GM18526 (cell line): Measurements from ENCODE around the gene SMLR1.

ENCODE experiments used
- POLR2A ChIP-seq: IDR thresholded peaks from 3 replicates; pipeline ENCODE4 v1.6.1; 2011; ENCODE audit not compliant: insufficient read length; ENCODE audit errors: extremely low read depth

SMLR1 gene

GRCh38 chr6:130827247-130828149 lies at the start of gene SMLR1:
Gene SMLR1 (plus strand): TSS chr6:130827406. CDS start chr6:130827414, 8 bp downstream.
- TF ChIP-seq POLR2A: no peak

- TF ChIP-seq POLR2A: no peak
Measured at GRCh38 chr6:130778946-130779657, 48.1 kb upstream of the SMLR1 start.

DNA sequence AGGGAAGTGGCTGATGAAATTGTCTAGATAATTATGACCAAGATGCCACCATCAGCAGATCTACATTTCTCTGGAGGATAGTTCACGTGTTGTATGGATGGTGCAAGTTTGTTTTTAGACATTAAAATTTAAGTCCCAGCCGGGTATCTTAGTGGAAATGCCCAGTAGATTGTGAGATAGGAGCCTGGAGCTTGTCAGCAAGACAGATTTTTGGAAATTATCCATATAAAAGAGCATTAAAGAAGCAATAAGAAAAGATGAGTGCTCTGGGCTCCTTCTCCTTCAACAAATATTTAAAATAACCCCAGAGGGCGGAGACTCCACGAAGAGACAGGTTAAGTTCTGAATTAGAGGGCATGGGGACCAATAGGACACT lies 47.6 kb upstream of the SMLR1 start:
- TF ChIP-seq POLR2A: no peak

DNA sequence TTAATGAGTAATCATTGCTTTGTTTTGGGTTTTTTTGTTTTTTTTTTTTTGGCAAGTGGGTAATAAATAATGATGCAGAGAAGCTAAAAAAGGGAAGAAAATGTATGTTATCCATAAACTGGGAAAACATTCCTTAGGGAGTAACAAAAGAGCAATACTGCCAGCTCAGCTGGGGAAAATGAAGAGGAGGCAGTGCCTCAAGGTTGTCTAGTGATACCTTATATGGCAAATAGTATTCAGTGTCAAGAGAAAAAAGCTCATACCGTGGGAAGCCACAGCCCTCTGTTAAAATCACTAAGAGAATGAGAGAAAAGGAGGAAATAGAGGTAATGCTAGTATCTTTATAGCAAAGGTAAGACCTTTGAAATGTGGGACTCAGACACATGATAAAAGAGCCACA lies 47.1 kb upstream of the SMLR1 start:
- no peak for TF ChIP-seq POLR2A

- TF ChIP-seq POLR2A: no peak
Measured at GRCh38 chr6:130781557-130781956, 45.6 kb upstream of the SMLR1 start.

DNA sequence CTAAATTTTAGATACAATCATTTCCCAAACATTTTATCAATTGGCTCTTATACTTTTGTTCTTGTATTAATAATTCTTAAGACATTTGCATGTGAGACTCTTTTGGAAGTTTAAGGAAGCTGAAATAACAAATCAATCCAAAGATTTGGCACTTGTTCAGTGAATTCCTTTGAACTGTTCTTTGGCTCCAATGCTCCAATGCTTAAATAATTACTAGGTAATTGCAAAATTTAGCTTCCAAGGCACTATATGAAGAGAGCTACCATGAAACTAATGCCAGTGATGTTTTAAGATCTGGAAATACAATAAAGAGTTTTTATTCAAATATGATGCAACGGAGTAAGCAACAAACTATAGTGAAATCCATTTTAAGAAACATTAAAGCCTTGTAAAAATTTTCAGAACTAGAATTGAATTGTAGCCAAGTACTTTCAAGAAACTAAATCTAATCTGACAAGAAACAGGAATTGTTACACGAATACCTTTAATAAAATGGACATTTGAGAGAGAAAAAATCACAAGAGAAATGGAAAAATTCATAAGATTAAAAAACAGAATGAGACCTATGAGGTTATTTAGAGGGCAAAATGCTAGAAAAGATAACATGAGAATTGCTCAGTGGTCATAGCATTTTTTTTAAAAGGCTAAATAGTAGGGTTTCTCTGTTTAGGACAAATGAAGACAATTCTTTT lies 43.6 kb upstream of the SMLR1 start:
- no peak for TF ChIP-seq POLR2A

DNA sequence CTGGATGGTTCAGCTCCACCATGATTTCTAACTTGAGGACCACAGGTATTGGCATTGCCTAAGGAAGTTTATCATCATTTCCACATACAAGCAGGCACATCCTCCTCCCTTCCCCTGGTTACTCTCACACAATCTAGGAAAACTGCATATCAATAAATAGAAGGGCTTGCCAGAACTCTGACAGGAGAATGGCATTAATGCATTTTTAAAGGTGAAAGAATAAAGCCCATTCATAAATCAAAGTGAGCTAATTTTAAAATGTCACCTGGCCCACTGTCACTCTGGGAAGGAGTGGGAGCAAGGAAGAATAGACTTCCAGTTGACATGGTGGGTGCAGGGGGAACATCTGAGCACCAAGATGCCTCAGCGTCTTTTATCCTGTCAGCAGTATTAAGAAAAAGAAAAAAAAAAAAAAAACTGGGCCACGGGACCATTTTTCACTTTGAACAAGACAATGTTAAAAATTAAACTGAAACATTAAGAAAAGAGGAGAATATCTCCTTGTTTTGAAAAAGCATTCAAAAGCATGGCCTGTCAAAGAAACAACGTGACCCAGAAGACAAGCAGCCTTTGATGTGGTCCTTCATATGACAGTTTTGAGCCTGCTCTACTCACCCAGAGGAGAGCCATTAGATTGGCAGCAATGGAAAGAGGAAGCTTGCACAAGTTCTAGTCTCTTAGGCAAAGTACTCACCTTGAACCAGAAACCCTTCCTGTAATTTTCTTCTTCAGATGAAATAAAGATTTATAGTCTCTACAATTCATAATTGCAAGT lies 39.3 kb upstream of the SMLR1 start:
- TF ChIP-seq POLR2A: no peak

DNA sequence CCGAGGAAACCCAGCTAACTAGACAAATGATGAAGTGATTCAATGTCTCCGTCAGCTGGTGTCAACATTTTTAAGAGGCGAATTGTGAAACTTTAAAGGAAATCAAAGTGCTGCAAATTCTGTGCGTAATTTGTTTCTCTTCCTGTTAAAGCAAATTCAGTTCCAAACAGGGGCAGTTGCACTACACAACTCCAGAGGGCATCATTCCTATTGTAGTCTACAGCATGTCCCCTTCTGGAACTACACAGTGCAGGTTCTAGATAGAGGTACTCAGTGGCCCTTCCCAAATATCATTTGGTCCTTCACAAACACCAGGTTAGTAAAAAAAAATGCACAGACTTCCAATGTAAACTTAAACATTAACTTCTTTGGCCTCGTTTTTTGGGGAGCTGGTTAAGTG lies 38.3 kb upstream of the SMLR1 start:
- TF ChIP-seq POLR2A: no peak

- TF ChIP-seq POLR2A: no peak
Measured at GRCh38 chr6:130794010-130794697, 33.1 kb upstream of the SMLR1 start.

- no peak for TF ChIP-seq POLR2A
Measured at GRCh38 chr6:130794738-130795137, 32.5 kb upstream of the SMLR1 start.

- TF ChIP-seq POLR2A: no peak
Measured at GRCh38 chr6:130796313-130796905, 30.8 kb upstream of the SMLR1 start.

- TF ChIP-seq POLR2A: no peak
Measured at GRCh38 chr6:130797061-130797460, 30.1 kb upstream of the SMLR1 start.

DNA sequence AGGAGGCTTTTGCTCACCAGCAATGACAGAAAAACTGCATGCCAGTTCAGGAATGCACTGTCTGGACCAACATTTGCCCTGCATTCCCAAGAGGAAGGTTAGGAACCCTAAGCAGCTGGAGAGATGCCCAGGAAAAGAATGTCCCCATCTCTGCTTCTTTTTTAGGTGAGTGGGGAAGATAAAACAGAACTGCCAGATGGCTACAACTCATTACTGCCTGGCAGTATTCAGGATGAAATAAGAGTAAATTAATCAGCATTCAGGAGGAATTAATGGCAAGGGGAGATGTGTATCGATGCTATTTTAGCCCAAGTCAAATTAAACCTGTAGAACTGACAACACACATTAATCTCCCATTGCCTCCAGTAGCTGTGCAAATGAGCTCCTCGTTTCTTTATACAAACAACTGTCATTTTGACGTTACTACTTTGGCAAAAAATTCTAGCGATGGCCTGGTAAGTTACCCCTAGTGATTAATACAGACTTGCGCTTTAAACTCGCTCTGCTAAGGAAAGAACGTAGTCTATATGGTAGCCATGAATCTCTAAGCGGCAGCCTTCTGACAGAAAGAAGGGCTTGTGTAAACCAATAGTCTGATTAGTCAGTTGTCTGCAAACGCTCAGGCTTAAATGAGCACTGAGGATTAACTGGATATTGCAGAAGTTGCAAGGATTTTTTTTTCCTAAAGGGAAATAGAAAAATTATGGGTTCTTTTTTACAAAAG lies 16.7 kb upstream of the SMLR1 start:
- no peak for TF ChIP-seq POLR2A
